ENCODE measurements around the gene HMX3. TPM values are rescaled to one million over a fixed set of nuclear protein-coding genes. Genes with fewer than 3 reads are reported as not detected.

HMX3 gene
- total RNA-seq, 1 experiment from 2014 or later, result not detected

- H3K4me1 ChIP-seq, result peaks cover 8% of the 10 kb centered on the region
- Mint-ChIP-seq H3K4me3 (ENCODE audit: unreplicated experiment) (no peak overlapping the region), H3K27me3 (ENCODE audit: insufficient read depth, unreplicated experiment) (peaks cover 8% of the 10 kb centered on the region), H3K4me1 (ENCODE audit: low read depth, unreplicated experiment) (peaks cover 7% of the 10 kb centered on the region), H3K9me3 (ENCODE audit: unreplicated experiment) (no peaks in the 10 kb centered on the region), H3K27ac (ENCODE audit: unreplicated experiment) (no peak overlapping the region), H3K36me3 (ENCODE audit: insufficient read depth, unreplicated experiment) (no peaks in the 10 kb centered on the region)
- intact Hi-C loops (cut with micrococcal nuclease; ENCODE audit: unreplicated experiment), result no loop called here
- H3K9me3 ChIP-seq, result no peaks in the 10 kb centered on the region
- DNase-seq, result no peak
- peaks cover 2% of the 10 kb centered on the region for H3K27me3 ChIP-seq (replicated peaks; ENCODE audit: control insufficient read depth, insufficient read depth, low read length)
- CTCF ChIA-PET, result no interaction called here
- no peaks in the 10 kb centered on the region for H3K36me3 ChIP-seq (ENCODE audit: control insufficient read depth, insufficient read depth, low read length)
- no peak for TF ChIP-seq CTCF (IDR thresholded peaks at IDR 0.05; ENCODE audit: insufficient read depth in 1 of 2, low read depth in 1 of 2, low read length in 1 of 2, severe bottlenecking in 1 of 2, unreplicated experiment in 1 of 2)
- BruUV-seq (replicated peaks), result no TSS peak
- POLR2A ChIA-PET, result no interaction called here
- no peak overlapping the region for H3K4me3 ChIP-seq (ENCODE audit: low read depth, low read length)
Observed at GRCh38 chr10:123141791-123142700, 6.3 kb downstream of the HMX3 start.

- H3K4me3 Mint-ChIP-seq (ENCODE audit: unreplicated experiment), result no peak overlapping the region
- ChIA-PET CTCF (no interaction called here), POLR2A (no interaction called here)
- DNase-seq, result no peak
- peaks cover 8% of the 10 kb centered on the region for H3K4me1 ChIP-seq
- H3K36me3 Mint-ChIP-seq (ENCODE audit: insufficient read depth, unreplicated experiment), result no peaks in the 10 kb centered on the region
- peaks cover 2% of the 10 kb centered on the region for H3K27me3 ChIP-seq (replicated peaks; ENCODE audit: control insufficient read depth, insufficient read depth, low read length)
- BruUV-seq (replicated peaks), result no TSS peak
- H3K4me1 Mint-ChIP-seq (ENCODE audit: low read depth, unreplicated experiment), result peaks cover 7% of the 10 kb centered on the region
- intact Hi-C loops (cut with micrococcal nuclease; ENCODE audit: unreplicated experiment), result no loop called here
- H3K27me3 Mint-ChIP-seq (ENCODE audit: insufficient read depth, unreplicated experiment), result peaks cover 7% of the 10 kb centered on the region
- H3K36me3 ChIP-seq (ENCODE audit: control insufficient read depth, insufficient read depth, low read length), result no peaks in the 10 kb centered on the region
- no peaks in the 10 kb centered on the region for H3K9me3 ChIP-seq
- no peaks in the 10 kb centered on the region for H3K9me3 Mint-ChIP-seq (ENCODE audit: unreplicated experiment)
- no peak overlapping the region for H3K4me3 ChIP-seq (ENCODE audit: low read depth, low read length)
- H3K27ac Mint-ChIP-seq (ENCODE audit: unreplicated experiment), result no peak overlapping the region
- TF ChIP-seq CTCF (IDR thresholded peaks at IDR 0.05; ENCODE audit: insufficient read depth in 1 of 2, low read depth in 1 of 2, low read length in 1 of 2, severe bottlenecking in 1 of 2, unreplicated experiment in 1 of 2), result no peak
Observed at GRCh38 chr10:123142701-123143161, 7.0 kb downstream of the HMX3 start.

- Mint-ChIP-seq H3K36me3 (ENCODE audit: insufficient read depth, unreplicated experiment) (no peaks in the 10 kb centered on the region), H3K27me3 (ENCODE audit: insufficient read depth, unreplicated experiment) (peaks cover 7% of the 10 kb centered on the region), H3K4me1 (ENCODE audit: low read depth, unreplicated experiment) (peaks cover 7% of the 10 kb centered on the region), H3K9me3 (ENCODE audit: unreplicated experiment) (no peaks in the 10 kb centered on the region), H3K27ac (ENCODE audit: unreplicated experiment) (no peak overlapping the region), H3K4me3 (ENCODE audit: unreplicated experiment) (no peak overlapping the region)
- Histone ChIP-seq H3K36me3 (ENCODE audit: control insufficient read depth, insufficient read depth, low read length) (no peaks in the 10 kb centered on the region), H3K4me1 (peaks cover 8% of the 10 kb centered on the region), H3K9me3 (no peaks in the 10 kb centered on the region), H3K27me3 (replicated peaks; ENCODE audit: control insufficient read depth, insufficient read depth, low read length) (peaks cover 2% of the 10 kb centered on the region), H3K4me3 (ENCODE audit: low read depth, low read length) (no peak overlapping the region)
- BruUV-seq (replicated peaks), result no TSS peak
- CTCF ChIA-PET, result no interaction called here
- intact Hi-C loops (cut with micrococcal nuclease; ENCODE audit: unreplicated experiment), result no loop called here
- TF ChIP-seq CTCF (IDR thresholded peaks at IDR 0.05; ENCODE audit: insufficient read depth in 1 of 2, low read depth in 1 of 2, low read length in 1 of 2, severe bottlenecking in 1 of 2, unreplicated experiment in 1 of 2), result no peak
- no peak for DNase-seq
- POLR2A ChIA-PET, result no interaction called here
Observed at GRCh38 chr10:123143162-123143824, 7.5 kb downstream of the HMX3 start.
